Hippocampal formation (tissue), 2 donors: ENCODE results near the gene LZTS3.
"Not testable (repeated sequence)": the region's sequence is repeated elsewhere in the genome, so short reads cannot be mapped to it uniquely, and the experiment has no call there.

Source experiments
- DNase-seq, 2 donors: peaks; one replicate each; lab custom pipeline; 2025; lab: John Stamatoyannopoulos, UW

Gene LZTS3

GRCh38 chr20:3167738-3168078 lies 5.6 kb downstream of the LZTS3 start:
- no peak for DNase-seq

DNA sequence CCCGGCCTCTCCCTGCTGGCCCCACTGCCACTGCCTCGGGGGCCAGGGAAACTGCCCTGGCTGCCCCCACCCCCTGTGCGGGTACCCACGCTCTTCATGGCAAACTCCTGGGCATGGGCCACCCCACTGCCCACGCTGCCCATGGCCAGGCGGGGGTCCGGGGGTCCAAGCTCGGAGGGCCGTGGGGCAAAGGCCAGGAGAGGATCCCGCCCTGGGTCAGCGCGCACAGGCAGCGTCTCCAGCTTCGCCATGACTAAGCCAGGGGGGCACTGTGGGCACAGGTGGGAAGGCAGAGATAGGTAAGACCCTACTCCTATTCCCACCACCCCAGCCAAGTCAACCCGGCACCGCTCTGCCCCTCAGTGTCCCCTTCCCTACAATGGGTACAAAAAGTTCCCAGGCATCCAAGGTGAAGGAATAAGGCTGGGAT lies 6.4 kb downstream of the LZTS3 start:
- no peak for DNase-seq

DNA sequence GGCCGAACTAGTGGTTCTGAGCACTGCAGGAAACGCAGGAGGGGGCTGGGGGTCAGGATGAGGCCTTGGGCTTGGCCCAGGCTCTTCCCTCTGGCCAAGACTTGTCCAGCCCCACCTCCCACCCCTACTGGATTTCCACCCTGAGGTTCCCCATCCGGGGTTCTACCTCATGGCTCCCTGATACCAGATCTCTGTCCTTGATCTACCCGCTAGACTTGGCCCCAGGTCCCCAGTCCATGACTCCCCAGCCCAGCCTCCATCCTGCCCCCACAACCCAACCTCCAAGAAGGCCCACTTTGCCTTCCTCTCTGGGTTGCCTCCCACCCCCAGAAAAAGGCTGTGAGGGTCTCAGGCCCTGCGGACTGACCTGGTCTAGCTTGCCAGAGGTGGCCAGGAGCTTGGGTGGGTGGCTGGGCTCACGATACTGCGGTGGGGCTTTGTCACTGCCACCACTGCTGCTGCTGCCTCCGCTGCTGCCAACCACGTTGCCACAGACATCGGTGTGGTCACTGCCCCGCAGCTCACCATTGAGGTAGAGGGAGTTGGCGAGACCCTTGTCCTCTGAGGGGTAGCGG lies 6.9 kb downstream of the LZTS3 start:
- DNase-seq: no peak

DNA sequence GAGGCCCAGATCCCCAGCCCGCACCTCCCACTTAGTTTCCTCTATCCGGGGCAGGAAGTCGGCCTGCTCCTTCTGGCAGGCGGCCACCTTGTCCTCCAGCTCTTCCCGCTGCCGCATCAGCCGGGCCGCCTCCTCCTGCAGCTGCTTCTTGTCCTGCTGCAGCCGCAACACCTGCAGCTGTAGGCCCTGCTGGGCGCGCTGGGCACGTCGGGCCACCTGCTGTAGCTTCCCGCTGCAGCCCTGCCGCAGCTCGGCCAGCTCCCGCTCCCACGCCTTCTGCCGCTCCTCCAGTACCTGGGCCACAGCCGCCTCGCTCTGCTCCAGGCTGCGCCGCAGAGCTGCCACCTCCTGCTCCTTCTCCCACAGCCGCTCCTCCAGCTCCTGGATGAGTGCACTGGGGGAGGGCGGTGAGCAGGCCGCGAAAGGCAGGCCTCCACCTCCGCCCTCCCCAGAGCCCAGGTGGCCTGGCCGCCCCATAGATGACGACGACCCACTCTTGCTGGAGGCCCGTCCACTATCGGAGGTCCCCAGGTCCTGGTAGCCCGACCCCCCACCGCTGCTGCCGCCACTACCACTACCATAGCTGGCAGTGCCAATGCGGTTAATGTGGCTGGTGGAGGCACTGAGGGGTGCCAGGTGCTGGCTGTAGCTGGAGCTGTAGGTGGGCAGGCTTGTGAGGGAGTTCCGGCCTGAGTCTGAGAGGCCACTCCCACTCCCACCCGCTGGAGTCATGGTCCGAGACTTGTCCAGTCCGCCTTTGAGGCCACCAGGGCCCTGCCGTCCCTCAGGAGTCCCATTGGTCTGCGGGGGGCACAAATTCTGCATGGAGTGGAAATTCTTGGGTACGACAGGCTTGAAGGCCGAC lies 7.6 kb downstream of the LZTS3 start:
- no peak for DNase-seq

DNA sequence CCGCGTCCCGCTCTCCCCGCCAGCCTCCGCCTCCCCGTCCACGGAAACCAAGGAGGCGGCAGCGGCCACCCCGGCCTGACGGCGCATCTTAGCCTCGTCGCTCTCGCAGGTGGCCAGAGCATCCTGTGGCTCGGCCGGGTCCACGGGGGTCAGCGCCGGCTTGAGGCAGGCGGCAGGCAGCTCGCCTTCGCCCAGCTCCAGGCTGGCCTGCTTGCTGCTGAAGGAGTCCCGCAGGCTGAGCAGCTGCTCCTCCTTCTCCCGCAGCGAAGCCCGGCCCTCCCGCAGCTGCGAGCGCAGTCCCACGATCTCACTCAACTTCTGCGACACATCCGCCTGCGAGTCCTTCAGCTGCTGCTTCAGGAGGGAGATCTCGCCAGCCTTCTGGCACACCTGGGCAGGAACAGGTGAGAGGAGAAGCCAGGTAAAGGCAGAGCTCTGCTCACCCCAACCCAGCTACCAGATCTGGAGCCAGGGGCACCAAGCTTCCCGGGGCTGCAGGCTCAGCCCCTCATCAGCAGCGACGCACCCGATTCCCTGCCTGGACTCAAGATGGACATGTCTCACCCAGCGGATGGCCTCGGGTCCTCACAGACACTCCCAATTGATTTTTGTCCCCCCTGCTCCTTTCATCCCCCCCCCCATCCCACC lies 8.5 kb downstream of the LZTS3 start:
- DNase-seq: no peak

- DNase-seq: no peak
Measured at GRCh38 chr20:3164043-3164762, 9.1 kb downstream of the LZTS3 start.

- no peak for DNase-seq
Measured at GRCh38 chr20:3163099-3164042, 10.0 kb downstream of the LZTS3 start.

- no peak for DNase-seq
Measured at GRCh38 chr20:3162080-3162611, 11.2 kb downstream of the LZTS3 start.

DNA sequence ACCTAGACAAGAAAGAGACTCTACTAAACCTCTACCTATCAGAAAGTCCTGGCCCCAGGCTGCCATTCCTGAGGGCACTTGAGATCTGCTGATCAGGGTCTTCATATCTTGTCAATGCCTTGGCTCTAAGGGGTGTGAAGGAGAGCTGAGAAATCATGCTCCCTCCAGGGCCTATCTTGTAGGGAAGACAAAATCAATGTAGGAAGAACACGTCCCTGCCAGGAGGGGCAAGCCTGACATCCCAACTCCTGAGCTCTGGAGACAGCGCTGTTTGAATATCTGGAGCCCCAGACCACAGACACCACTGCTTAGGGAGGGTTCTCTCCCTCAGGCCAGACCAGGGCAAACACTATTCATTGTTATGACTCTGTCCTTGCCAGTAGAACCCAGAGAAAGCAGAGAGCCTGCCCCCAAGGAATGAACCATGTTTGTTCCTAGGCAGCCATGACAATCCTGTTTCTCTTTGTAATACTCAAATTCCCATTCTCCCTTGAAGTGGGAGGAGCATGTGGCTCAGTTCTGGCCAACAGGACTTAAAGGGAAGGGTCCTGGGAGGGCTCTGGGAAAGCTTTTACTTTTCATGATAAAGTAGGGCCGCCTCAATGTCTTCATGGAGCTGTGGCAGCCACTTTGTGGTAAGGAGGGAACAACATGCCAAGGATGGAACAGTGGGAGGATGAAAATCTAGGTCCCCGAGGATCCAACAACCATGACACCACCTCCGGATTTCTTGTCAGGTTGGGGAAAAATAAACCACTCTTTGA lies 11.9 kb downstream of the LZTS3 start:
- no peak for DNase-seq

DNA sequence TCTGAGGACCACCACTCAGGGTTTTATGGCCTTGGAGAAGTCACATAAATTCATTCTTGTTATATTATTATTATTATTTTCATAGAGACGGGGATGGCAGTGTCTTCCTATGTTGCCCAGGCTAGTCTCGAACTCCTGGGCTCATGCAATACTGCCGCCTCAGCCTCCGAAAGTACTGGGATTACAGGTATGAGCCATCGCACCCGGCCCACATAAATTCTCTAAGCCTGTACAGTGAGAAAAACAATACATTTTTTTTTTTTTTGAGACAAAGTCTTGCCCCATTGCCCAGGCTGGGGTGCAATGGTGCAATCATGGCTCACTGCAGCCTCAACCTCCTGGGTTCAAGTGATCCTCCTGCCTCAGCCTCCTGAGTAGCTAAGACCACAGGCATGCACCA lies 12.9 kb downstream of the LZTS3 start:
- no peak for DNase-seq

- no peak for DNase-seq
Measured at GRCh38 chr20:3158968-3159431, 14.3 kb downstream of the LZTS3 start.

GRCh38 chr20:3157817-3158216 lies 15.5 kb downstream of the LZTS3 start:
- DNase-seq: no peak

GRCh38 chr20:3156811-3157619 lies 16.3 kb downstream of the LZTS3 start:
- DNase-seq: no peak

DNA sequence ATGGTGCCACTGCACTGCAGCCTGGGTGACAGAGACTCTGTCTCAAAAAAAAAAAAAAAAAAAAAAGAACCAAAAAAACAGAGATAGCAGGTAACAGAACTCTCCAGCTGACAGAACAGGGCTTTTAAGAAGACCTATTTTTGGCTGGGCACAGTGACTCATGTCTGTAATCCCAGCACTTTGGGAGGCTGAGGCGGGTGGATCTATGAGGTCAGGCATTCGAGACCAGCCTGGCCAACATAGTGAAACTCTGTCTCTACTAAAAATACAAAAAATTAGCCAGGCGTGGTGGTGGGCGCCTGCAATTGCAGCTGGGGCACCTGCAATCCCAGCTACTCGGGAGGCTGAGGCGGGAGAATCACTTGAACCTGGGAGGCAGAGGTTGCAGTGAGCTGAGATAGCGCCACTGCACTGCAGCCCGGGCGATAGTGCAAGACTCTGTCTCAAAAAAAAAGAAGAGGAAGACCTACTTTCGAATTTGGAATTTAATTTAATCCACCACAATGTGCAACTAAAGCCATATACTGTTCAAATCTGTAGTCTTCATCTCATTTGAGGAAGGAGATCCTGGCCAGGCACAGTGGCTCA lies 21.2 kb downstream of the LZTS3 start:
- DNase-seq: not testable (repeated sequence)

DNA sequence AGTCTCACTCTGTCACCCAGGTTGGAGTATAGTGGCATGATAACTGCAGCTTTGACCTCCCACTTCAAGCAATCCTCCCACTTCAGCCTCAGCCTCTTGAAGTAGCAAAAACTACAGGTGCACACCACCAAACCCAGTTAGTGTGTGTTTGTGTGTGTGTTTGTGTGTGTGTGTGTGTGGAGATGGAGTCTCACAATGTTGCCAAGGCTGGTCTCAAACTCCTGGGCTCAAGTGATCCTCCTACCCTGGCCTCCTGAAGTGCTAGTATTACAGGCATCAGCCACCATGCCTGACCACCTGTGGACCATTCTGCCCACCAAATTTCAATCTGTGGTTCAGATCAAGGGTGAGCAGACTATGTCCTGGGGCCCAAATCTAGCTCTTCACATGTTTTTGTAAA lies 22.4 kb downstream of the LZTS3 start:
- no peak for DNase-seq

GRCh38 chr20:3146732-3147341 lies 26.5 kb downstream of the LZTS3 start:
- DNase-seq: no peak

DNA sequence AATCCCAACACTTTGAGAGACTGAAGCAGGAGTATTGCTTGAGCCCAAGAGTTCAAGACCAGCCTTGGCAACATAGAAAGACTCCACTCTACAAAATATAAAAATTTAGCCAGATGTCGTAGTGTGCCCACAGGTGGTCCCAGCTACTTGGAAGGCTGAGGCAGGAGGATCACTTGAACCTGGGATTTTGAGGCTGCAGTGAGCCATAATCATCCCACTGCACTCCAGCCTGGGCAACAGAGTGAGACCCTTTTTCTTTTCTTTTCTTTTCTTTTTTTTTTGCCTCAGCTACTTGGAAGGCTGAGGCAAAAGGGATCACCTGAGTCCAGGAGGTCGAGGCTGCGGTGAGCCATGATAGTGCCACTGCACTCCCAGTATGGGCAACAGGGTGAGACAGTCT lies 31.6 kb downstream of the LZTS3 start:
- no peak for DNase-seq

- DNase-seq: no peak
Measured at GRCh38 chr20:3137492-3137891, 35.9 kb downstream of the LZTS3 start.
